Measurements from ENCODE around the gene HSPA1L.
"Not testable (repeated sequence)": the region's sequence is repeated elsewhere in the genome, so short reads cannot be mapped to it uniquely, and the experiment has no call there.

Gene HSPA1L

GRCh38 chr6:31815025-31815838, at the start of gene HSPA1L, which contains the start of gene HSPA1A:
TSS of gene HSPA1L (minus strand) at chr6:31815283. CDS start at chr6:31811972, 3,311 bp downstream.
TSS of gene HSPA1A (plus strand) at chr6:31815543. CDS start at chr6:31815757, 214 bp downstream.
- DNase-seq, result peak; percentile 52

GRCh38 chr6:31864818-31865204, 49.7 kb upstream of the HSPA1L start:
- DNase-seq, result no peak

- DNase-seq, result not testable (repeated sequence)
These were observed 49.1 kb upstream of the HSPA1L start for GRCh38 chr6:31864123-31864562.

- peak; percentile 96 for DNase-seq
These were observed 47.5 kb upstream of the HSPA1L start, which contains the start of gene NEU1 for GRCh38 chr6:31862344-31863235. TSS of gene NEU1 (minus strand) at chr6:31862821. CDS start at chr6:31862776, 45 bp downstream.

- no peak for DNase-seq
These were observed 46.8 kb upstream of the HSPA1L start for GRCh38 chr6:31861919-31862343.

- DNase-seq, result no peak
These were observed 46.1 kb upstream of the HSPA1L start for GRCh38 chr6:31861150-31861549.

- no peak for DNase-seq
These were observed 45.3 kb upstream of the HSPA1L start for GRCh38 chr6:31860349-31860748.

- no peak for DNase-seq
These were observed 44.8 kb upstream of the HSPA1L start for GRCh38 chr6:31859923-31860322.

GRCh38 chr6:31858707-31859106, 43.6 kb upstream of the HSPA1L start:
- no peak for DNase-seq

- DNase-seq, result not testable (repeated sequence)
These were observed 42.7 kb upstream of the HSPA1L start for GRCh38 chr6:31857774-31858173.

GRCh38 chr6:31851980-31852718, 37.1 kb upstream of the HSPA1L start:
- not testable (repeated sequence) for DNase-seq

- no peak for DNase-seq
These were observed 36.4 kb upstream of the HSPA1L start for GRCh38 chr6:31851485-31851832.

GRCh38 chr6:31850765-31851484, 35.8 kb upstream of the HSPA1L start:
- DNase-seq, result no peak

- no peak for DNase-seq
These were observed 32.3 kb upstream of the HSPA1L start for GRCh38 chr6:31847276-31847978.

- DNase-seq, result no peak
These were observed 29.4 kb upstream of the HSPA1L start for GRCh38 chr6:31844507-31844906.

- no peak for DNase-seq
These were observed 27.0 kb upstream of the HSPA1L start for GRCh38 chr6:31842053-31842452.

GRCh38 chr6:31839779-31840126, 24.7 kb upstream of the HSPA1L start:
- not testable (repeated sequence) for DNase-seq

- DNase-seq, result no peak
These were observed 23.9 kb upstream of the HSPA1L start for GRCh38 chr6:31838968-31839367.

GRCh38 chr6:31838114-31838553, 23.1 kb upstream of the HSPA1L start:
- DNase-seq, result not testable (repeated sequence)

- DNase-seq, result no peak
These were observed 22.5 kb upstream of the HSPA1L start for GRCh38 chr6:31837369-31838113.

Measured in activated CD8-positive, alpha-beta memory T cell treated with anti-CD3 and anti-CD28 coated beads, Interleukin-2, amount 50 U/mL, for 4 hours (primary cell).